ENCODE results near the gene PIANP.

Gene PIANP

GRCh38 chr12:6703631-6704030 lies 3.0 kb upstream of the PIANP start:
- no peak for DNase-seq

- no peak for DNase-seq
Measured at GRCh38 chr12:6701078-6701768, 608 bp upstream of the PIANP start.

- DNase-seq: peak; percentile 51
Measured at GRCh38 chr12:6699989-6700645, 498 bp downstream of the PIANP start.

- DNase-seq: no peak
Measured at GRCh38 chr12:6699259-6699988, 1.2 kb downstream of the PIANP start.

- no peak for DNase-seq
Measured at GRCh38 chr12:6698352-6699046, 2.1 kb downstream of the PIANP start.

DNA sequence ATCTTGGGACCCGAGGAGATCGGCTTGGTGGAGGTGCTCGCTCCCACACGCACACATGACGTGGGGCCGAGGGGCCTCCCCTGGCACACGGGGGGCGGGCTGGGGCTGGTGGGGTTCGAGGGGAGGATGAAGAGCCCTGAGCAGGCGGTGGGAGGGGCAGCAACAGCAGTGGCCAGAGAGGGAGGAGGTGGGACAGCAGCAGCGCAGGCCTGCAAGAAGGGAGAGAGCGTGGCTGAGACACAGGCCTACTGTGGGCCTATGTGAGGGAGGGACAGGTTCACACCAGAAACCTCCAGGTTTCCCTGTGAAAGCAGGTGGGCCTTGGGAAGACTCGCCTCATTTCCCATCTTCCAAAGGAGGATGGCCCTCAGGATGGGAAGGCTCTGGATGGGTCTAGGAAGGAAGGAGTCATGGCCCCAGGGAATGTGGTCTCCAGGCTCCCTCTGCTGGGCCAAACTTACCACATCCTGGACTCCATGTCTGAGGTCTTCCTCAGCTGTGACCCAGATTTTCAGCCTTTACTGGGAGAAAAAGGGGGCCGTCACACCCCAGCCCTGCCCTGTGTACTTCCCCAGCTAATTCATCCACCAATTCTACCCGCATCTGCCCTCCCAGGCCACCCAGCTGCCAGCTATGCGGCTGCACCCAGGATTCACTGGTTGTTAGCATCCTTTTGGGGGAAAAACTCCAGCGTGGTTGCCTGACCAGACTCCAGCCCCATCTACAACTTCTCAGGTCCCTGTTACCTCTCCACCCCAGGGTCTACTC lies 2.8 kb downstream of the PIANP start:
- DNase-seq: no peak

DNA sequence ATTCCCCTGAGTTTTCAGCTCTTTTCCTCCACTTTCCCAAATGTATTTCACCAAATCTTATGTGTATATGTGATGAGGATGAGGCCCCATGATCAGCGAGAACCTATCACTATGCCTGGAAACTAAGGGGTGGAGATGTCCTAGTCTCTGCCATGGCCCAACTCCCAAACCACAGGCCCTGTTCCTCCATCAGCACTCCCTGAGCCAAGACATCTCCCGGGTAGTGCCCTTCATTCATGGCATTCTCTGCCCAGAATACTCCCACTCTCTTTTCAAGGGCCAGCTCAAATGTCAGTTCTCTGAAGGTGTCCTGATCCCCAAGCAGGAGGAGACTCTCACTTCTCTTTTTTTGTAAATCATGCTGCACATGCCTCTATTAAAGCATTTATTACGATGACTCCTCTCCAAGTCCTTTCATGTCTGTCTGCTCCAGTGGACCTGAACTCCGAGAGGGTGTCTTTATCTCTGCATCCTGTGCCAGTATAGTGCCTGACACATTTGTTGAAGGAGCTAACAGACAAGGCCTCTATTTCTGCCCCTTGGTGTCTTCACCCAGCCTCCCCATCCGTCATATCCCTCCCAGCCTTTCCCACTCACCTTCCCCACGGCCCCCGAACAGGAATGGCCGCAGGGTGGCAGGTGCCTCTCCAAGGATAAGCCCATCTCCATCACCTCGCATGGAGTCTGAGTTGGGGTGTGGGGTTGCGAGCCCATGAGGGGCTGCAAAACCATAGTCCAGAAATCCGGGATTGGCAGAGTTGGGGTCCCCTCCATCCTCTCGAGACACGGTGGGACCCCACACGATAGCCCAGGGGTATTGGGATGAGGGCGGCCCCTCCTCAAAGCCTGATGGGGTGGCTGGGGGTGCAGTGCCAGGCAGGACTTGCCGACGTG lies 3.7 kb downstream of the PIANP start:
- DNase-seq: no peak

DNA sequence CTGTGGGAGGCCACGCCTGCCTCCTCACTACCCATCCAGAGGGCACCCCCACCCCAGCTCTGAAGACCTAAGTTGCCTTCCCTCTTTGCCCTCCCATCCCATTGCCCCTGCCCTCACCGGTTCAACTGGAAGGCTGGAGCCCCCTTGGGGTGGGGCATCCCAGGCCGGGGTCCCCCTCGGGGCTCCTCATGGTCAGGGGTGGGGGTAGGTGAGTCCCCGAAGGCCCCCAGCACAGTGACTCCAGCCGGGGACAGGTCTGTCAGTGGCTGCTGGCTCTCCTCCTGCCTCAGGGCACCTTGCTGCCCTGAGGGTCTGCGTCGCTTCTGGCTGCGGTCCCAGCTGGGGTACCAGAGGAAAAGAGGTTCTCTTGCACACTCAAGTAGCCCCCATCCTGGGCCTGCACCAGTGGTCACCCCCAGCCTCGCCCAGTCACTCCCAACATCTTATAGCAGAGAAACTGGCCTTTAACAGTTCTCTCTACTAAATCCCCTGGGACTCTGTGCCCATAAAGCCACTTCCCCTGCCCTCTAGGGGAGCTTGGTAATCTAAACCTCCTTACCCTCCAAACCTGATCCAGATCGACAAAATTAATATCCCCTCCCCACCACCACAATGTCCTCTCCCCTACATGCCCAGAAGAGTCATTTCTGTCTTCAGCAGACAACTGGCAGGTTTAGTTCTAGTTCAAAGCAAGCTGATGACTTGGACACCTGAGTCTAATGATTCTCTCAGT lies 5.1 kb downstream of the PIANP start:
- DNase-seq: no peak

GRCh38 chr12:6694701-6695100 lies 5.9 kb downstream of the PIANP start:
- DNase-seq: no peak

- DNase-seq: no peak
Measured at GRCh38 chr12:6693832-6694355, 6.7 kb downstream of the PIANP start.

DNA sequence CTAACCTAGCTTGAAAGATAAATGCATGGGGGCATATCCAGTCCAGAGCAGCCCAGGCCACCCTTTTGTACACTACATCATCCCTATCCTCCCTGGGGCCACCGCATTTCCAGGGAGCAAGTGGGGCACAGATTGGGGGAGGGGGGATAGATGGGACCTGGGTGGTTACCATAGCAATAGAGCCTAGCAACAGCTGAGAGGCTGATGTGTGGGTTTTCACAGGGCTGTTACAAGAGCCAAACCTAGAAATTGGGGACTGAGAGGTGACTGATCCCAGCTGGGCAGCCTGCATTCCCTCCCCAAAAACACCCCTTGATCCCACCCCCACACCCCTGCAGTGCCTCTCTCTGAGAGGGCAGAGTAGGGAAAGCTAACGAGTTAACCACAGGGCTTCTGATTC lies 7.7 kb downstream of the PIANP start:
- no peak for DNase-seq

GRCh38 chr12:6691473-6691872 lies 9.1 kb downstream of the PIANP start:
- DNase-seq: no peak

GRCh38 chr12:6688999-6689882 lies 11.4 kb downstream of the PIANP start, which contains the start of gene ZNF384:
Gene ZNF384, minus strand, starts transcription at chr12:6689375. Its CDS starts 9,855 bp downstream, at chr12:6679520.
- DNase-seq: peak; percentile 99

DNA sequence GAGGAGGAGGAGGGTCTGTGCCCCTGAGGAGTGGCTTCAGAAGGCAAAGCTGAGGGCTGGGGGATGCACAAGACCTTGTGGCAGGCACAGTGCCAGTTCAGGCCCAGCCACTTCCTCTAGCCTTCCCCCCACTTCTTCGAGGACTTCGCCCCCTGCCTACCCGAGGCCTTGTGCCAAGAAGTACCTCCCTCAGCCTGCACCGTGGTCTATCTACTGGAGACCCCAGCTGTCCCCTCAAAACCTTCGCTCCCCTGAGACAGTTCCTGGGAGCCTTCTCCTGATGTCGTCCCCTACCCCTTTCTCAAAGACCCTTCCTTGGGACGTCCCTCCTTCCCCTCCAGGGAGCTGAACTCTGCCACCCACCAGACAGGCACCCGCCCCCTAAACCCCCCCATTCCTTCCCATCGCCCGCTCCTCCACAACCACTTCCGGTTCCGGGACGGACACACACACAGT lies 12.0 kb downstream of the PIANP start:
- DNase-seq: no peak

GRCh38 chr12:6685814-6686213 lies 14.8 kb downstream of the PIANP start:
- DNase-seq: no peak

DNA sequence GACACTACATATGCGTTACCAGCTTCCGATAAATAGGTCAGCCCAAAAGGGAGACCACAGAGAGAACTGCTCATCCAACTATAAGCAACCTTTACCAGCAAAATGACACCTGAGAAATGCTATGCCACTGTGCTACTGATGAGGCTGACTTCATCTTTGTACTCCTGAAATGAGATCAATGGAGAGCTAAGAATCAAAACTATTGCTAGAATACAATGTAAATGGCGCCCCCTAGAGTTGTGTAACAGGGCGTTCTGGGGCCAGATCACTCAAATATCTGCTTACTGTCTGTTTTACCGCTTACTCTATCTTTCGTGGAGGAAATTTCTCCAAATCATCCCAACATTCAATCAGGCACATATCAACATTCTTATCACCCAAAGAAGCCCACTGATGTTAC lies 16.0 kb downstream of the PIANP start:
- no peak for DNase-seq

GRCh38 chr12:6676962-6677361 lies 23.7 kb downstream of the PIANP start:
- no peak for DNase-seq

DNA sequence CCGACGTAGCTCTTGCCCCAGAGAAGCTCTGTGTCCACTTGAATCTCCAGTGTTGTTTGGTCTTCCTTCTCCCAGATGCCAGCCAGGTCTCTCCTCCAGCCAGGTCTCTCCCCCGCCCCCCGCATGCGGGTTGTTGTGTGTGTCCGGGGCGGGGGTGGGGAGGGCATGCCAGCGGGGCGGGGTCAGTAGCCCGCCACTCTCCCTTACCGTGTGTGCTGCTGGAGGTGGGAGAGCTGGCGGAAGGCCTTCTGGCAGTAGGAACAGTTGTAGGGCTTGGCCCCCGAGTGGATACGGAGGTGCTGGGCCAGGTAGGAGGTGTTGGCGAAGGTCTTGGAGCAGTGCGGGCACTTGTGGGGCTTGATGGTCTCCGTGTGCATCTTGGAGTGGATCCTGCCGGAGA lies 28.5 kb downstream of the PIANP start:
- no peak for DNase-seq

GRCh38 chr12:6667559-6668210 lies 32.9 kb downstream of the PIANP start:
- no peak for DNase-seq
